ENCODE data around the gene ADGRL3.
"Not testable (repeated sequence)": the region's sequence is repeated elsewhere in the genome, so short reads cannot be mapped to it uniquely, and the experiment has no call there.

The ADGRL3 gene

DNA sequence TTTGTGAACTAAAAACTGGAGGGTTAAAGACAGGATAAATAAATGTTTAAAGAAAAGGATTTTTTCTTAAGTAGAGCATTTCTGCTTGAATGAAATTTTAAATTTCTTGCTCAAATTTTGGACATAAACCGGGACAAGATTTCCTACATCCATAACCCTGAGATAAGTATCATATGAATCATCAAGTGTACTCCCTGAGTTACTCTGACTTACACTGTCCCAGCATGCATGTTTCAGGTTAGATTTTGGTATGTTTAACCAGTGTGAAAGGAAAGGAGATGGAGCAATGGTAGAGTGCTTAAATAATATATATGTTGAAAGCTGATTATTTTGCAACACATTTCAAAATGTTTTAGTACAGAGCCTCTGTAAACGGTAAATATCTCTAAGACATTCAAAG is 175.2 kb downstream of the ADGRL3 start:
- no peak overlapping the region for H3K4me3 ChIP-seq (ENCODE audit: severe bottlenecking)
- no peaks in the 10 kb centered on the region for H3K36me3 ChIP-seq (ENCODE audit: low read depth)
- no peaks in the 10 kb centered on the region for H3K27me3 ChIP-seq (ENCODE audit: insufficient read depth, poor library complexity, severe bottlenecking)
- peak overlapping the region; percentile 87 for H3K27ac ChIP-seq (ENCODE audit: poor library complexity, severe bottlenecking)
- ATAC-seq (ENCODE audit: low read depth) = peak; percentile 95
- DNase-seq (ENCODE audit: low spot score) = no peak
- H3K9me3 ChIP-seq (ENCODE audit: severe bottlenecking) = no peaks in the 10 kb centered on the region
- H3K4me1 ChIP-seq (ENCODE audit: insufficient read depth, poor library complexity, severe bottlenecking) = peaks cover 27% of the 10 kb centered on the region
- TF ChIP-seq CTCF (IDR thresholded peaks at IDR 0.05; ENCODE audit: poor library complexity, severe bottlenecking) = no peak

GRCh38 chr4:61376301-61376700 is 176.2 kb downstream of the ADGRL3 start:
- Histone ChIP-seq H3K4me3 (ENCODE audit: severe bottlenecking) (no peak overlapping the region), H3K27ac (ENCODE audit: poor library complexity, severe bottlenecking) (no peak overlapping the region), H3K27me3 (ENCODE audit: insufficient read depth, poor library complexity, severe bottlenecking) (no peaks in the 10 kb centered on the region), H3K9me3 (ENCODE audit: severe bottlenecking) (no peaks in the 10 kb centered on the region), H3K4me1 (ENCODE audit: insufficient read depth, poor library complexity, severe bottlenecking) (peaks cover 27% of the 10 kb centered on the region), H3K36me3 (ENCODE audit: low read depth) (no peaks in the 10 kb centered on the region)
- ATAC-seq (ENCODE audit: low read depth) (no peak), DNase-seq (ENCODE audit: low spot score) (no peak)
- TF ChIP-seq CTCF (IDR thresholded peaks at IDR 0.05; ENCODE audit: poor library complexity, severe bottlenecking) = no peak

DNA sequence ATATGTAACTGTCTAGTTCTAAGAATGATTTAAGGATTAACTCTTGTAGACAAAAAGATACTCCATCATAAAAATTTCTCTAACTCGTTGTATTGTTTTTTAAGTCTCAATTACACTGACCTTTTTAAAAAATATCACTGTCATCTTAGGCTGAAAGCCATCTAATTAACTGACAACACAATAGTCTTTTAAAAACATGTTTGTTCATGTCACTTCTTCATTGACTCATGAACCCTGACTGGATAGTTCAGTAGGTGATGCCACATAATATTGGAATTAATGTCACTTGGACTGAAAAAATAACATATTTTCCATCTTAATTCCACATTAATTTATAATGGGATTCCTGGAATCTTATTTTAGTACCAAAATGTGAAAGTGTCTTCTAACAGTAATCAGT is 179.3 kb downstream of the ADGRL3 start:
- Histone ChIP-seq H3K27me3 (ENCODE audit: insufficient read depth, poor library complexity, severe bottlenecking) (no peaks in the 10 kb centered on the region), H3K4me3 (ENCODE audit: severe bottlenecking) (no peak overlapping the region), H3K4me1 (ENCODE audit: insufficient read depth, poor library complexity, severe bottlenecking) (peaks cover 17% of the 10 kb centered on the region), H3K9me3 (ENCODE audit: severe bottlenecking) (no peaks in the 10 kb centered on the region), H3K36me3 (ENCODE audit: low read depth) (no peaks in the 10 kb centered on the region), H3K27ac (ENCODE audit: poor library complexity, severe bottlenecking) (no peak overlapping the region)
- TF ChIP-seq CTCF (IDR thresholded peaks at IDR 0.05; ENCODE audit: poor library complexity, severe bottlenecking) = no peak
- DNase-seq (ENCODE audit: low spot score) (no peak), ATAC-seq (ENCODE audit: low read depth) (no peak)

DNA sequence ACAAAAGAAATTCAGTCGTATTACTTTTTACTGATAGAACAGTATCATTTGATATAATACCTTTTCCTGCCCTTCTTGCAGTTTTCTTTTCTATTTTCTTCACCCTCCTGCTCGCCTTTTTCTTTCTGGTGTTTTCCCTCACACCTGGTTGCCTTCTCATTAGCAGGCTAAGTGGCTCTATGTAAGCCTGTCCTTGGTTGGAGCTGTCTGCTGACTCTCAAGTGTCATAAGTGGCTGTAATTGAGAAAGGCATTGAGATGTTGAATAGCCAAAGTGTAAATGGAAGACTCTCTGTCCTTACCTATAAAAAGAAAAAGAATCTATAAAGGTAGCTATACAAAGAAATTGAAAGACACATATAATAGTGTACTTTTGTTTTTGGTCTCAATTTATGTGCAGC is 180.7 kb downstream of the ADGRL3 start:
- no peaks in the 10 kb centered on the region for H3K36me3 ChIP-seq (ENCODE audit: low read depth)
- ATAC-seq (ENCODE audit: low read depth) = no peak
- peaks cover 2% of the 10 kb centered on the region for H3K4me1 ChIP-seq (ENCODE audit: insufficient read depth, poor library complexity, severe bottlenecking)
- H3K27ac ChIP-seq (ENCODE audit: poor library complexity, severe bottlenecking) = no peak overlapping the region
- no peak overlapping the region for H3K4me3 ChIP-seq (ENCODE audit: severe bottlenecking)
- TF ChIP-seq CTCF (IDR thresholded peaks at IDR 0.05; ENCODE audit: poor library complexity, severe bottlenecking) = no peak
- no peaks in the 10 kb centered on the region for H3K9me3 ChIP-seq (ENCODE audit: severe bottlenecking)
- DNase-seq (ENCODE audit: low spot score) = no peak
- no peaks in the 10 kb centered on the region for H3K27me3 ChIP-seq (ENCODE audit: insufficient read depth, poor library complexity, severe bottlenecking)

DNA sequence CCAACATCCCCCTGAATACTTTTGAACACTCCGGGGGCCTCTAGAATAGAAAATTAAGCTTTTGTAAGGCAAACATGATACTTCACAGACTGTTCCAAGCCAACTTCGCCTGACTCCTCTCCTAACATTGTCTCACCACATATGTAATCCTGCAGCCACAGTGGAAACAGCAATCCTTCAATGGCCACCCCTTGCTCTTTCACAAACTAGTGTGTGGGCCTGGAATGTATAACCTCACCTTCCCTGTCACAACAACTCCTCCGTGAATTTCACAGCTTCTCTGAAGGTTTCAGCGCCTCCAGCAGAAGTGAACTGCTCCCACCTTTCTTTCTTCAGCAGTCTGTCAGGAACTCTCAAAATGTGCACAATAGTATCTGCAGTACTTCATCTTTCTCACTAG is 185.1 kb downstream of the ADGRL3 start:
- Histone ChIP-seq H3K36me3 (ENCODE audit: low read depth) (no peaks in the 10 kb centered on the region), H3K9me3 (ENCODE audit: severe bottlenecking) (no peaks in the 10 kb centered on the region), H3K27me3 (ENCODE audit: insufficient read depth, poor library complexity, severe bottlenecking) (no peaks in the 10 kb centered on the region), H3K4me3 (ENCODE audit: severe bottlenecking) (no peak overlapping the region), H3K4me1 (ENCODE audit: insufficient read depth, poor library complexity, severe bottlenecking) (no peaks in the 10 kb centered on the region), H3K27ac (ENCODE audit: poor library complexity, severe bottlenecking) (no peak overlapping the region)
- TF ChIP-seq CTCF (IDR thresholded peaks at IDR 0.05; ENCODE audit: poor library complexity, severe bottlenecking) = no peak
- DNase-seq (ENCODE audit: low spot score) (no peak), ATAC-seq (ENCODE audit: low read depth) (no peak)

GRCh38 chr4:61387372-61387771 is 187.2 kb downstream of the ADGRL3 start:
- not testable (repeated sequence) for H3K27ac ChIP-seq (ENCODE audit: poor library complexity, severe bottlenecking); H3K4me3 ChIP-seq (ENCODE audit: severe bottlenecking); ATAC-seq (ENCODE audit: low read depth); H3K36me3 ChIP-seq (ENCODE audit: low read depth); DNase-seq (ENCODE audit: low spot score); H3K9me3 ChIP-seq (ENCODE audit: severe bottlenecking); H3K27me3 ChIP-seq (ENCODE audit: insufficient read depth, poor library complexity, severe bottlenecking); H3K4me1 ChIP-seq (ENCODE audit: insufficient read depth, poor library complexity, severe bottlenecking)

Data from RWPE2 (cell line).